Measurements from ENCODE around the gene USP25. TPM values are rescaled to one million over a fixed set of nuclear protein-coding genes. Genes with fewer than 3 reads are reported as not detected.

Gene USP25
- total RNA-seq, 1 donor from 2014 or later = 53.6 TPM

DNA sequence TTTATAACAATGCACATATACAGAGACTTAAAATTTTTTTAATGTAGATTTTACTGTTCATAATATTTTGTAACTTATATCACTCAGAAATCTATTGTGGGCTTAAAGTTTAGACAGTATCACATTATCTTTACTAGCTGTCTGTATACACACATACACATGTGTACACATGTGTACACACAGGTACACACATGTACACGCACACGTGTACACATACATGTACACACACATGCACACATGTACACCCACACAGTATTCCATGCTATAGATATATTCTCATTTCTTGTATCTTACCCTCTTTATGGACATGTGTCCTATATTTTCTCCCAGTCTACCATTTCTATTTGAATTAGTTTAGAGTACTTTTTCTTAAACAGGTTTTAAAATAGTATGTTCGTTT is 123.3 kb downstream of the USP25 start:
- no peak for DNase-seq (ENCODE audit: low read depth)

DNA sequence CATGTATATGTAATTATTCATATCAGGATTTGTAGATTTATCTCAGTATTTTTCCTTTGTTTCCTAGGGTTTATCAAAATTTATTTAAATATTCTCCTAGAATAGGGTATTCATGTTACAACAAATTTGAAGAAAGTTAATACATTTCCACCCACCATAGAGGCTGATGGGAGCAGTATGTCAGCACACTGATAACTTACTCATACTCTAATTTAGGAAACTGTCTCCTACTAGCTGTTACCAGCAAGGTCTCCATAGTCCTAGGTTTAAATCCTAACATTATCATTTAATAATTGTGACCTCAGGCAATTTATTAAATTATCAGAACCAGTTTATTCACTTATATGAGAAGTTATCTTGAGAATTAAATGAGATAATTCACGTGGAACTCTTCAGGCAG is 127.0 kb downstream of the USP25 start:
- DNase-seq (ENCODE audit: low read depth) = no peak

DNA sequence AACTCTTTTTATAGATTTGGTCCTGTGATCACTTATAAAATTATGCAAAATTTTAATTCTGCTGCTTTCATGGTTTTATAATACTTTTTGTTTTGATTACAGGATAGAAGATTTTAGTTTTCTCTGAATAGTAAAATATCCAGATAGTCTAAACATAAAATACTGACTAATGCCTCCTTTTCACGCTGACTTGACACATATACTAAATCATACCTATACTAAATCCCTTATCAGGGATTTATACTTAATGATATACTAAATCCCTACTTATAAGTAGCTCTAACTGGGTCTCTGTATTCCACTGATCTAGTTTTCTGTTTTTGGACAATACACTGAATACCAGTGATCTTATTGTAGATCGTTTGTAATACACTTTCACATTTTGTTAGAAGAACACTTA is 128.0 kb downstream of the USP25 start:
- DNase-seq (ENCODE audit: low read depth) = no peak

DNA sequence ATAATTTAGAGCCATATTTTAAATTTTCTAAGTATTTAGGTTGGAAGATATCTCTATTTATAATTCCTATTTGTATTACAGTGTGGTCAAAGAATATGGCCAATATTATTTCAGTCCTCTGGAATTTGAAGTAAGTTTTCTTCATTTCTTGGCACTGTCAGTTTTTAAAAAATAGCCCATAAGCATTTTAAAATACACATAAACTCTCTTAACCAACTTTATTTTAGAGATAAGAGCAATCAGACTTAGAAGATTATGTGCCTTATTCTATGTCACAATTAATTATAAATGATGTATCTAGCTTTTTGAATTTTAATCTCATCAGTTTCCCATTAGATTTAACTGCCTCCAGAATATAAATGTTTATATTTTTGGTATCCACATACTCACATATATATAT is 130.8 kb downstream of the USP25 start:
- DNase-seq (ENCODE audit: low read depth) = no peak

DNA sequence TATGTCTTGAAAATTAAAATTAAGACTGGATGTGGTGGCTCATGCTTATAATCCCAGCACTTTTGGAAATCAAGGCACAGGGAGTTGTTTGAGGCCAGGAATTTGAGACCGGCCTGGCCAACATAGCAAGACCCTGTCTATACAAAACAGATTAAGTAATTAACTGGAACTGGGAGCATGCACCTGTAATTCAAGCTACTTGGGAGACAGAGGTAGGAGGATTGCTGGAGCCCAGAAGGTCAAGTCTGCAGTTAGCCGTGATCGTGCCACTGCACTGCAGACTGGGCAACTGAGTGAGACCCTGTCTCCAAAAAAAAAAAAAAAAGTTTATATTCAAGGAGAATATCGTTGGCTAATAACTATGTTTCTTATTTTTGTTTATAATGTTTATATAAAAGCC is 139.2 kb downstream of the USP25 start:
- no peak for DNase-seq (ENCODE audit: low read depth)

DNA sequence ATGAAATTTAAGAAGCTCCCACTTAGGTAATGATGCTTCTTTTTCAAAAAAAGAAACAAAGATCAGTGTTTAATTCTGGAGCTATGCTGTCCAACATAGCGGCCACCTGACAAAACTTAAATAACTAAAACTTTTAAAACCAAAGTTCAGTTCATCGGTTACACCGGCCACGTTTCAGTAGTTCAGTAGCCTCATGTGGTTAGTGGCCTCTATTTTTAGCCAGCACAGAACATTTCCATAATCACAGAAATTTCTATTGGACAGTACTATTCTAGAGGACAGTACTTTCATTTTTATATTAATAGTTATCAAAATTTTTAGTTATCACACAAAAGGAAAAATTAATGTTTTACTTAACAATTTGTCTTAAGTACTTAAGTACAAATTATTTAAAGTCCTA is 141.0 kb downstream of the USP25 start:
- DNase-seq (ENCODE audit: low read depth) = peak; percentile 7

DNA sequence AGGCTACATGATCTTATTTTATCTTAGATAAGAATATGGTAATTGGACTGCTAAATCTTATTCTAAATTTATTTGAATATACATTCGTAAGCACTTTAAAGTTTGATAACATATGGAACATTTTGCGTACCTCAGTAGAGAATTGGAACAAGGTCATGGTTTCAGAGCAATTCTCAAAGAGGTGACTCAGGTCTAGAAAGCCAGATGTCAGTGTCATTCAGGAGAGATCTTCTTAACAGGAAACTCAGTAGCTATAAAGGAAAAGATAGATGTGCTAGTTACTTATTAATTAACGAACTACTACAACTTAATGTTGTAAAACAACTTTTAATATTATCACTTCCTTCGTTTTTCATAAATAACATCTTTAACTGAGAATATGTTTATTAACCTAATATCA is 142.5 kb downstream of the USP25 start:
- DNase-seq (ENCODE audit: low read depth) = peak; percentile 67

DNA sequence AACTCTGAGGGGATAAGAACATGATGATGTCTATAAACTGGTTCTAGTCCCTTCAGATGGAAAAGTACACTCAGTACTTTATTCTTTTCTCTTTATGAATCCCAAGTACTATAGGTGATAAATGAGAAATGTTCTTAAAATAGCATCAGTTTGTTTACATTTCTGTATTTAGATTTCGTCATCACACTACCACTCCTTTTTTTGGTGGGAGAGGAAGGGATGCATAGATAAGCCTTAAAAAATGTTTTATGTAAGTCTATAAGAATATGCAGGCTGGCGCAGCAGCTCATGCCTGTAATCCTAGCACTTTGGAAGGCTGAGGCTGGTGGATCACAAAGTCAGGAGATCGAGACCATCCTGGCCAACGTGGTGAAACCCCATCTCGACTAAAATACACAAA is 144.8 kb downstream of the USP25 start:
- DNase-seq (ENCODE audit: low read depth) = no peak

DNA sequence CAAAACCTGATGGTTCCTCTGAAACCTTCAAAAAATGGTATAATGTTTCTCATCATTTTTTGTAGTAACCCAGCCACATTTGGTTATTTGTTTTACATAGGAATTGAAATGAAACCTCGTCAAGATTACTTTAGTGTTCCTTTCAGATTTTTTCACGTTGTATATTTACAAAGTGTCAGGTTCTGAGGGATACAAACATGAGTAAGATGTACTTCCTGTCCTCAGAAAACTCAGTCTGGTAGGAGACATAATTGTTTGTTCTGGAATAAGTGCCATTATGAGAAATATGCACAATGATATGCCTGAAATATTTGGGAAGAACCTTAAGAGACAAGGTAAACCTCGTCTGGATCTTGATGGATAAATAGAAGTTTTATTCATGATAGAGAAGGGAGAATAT is 145.5 kb downstream of the USP25 start:
- no peak for DNase-seq (ENCODE audit: low read depth)

DNA sequence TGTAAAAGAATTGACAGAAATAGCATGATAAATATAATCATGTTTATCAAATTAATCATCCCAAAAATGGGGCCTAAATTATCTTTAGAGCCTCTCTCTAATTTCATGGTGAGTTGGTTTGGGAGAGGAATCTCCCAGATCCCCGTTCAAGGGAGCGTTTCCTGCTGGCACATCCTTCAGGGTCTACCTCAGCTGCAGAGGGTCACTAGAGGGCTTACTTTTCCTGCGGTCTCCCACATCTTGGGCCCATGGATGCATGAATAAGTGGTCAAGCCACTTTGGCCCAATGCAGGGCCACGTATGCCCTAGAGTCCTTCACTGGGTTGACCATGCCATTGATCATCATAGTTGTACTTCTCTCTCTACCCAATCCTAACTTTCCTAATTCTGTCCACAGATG is 164.1 kb downstream of the USP25 start:
- DNase-seq (ENCODE audit: low read depth) = no peak

DNA sequence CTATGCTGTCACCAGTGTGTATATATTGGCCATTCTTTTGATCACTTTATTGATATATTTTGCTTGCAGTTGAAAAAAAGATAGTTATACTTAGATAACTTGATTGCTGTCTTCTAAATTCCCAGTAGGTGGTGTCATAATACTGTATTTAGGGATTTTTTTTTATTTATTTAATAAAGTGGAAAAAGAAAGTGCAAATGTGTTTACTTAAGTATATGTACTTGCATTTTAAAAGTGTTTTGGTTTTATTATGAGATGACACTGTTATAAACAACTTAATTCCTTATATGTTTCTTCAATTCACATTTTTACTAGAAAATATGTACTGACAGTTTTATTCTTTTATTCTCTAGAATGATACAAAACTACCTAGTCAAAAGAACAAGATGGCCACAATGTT is 164.8 kb downstream of the USP25 start:
- DNase-seq (ENCODE audit: low read depth) = peak; percentile 44

DNA sequence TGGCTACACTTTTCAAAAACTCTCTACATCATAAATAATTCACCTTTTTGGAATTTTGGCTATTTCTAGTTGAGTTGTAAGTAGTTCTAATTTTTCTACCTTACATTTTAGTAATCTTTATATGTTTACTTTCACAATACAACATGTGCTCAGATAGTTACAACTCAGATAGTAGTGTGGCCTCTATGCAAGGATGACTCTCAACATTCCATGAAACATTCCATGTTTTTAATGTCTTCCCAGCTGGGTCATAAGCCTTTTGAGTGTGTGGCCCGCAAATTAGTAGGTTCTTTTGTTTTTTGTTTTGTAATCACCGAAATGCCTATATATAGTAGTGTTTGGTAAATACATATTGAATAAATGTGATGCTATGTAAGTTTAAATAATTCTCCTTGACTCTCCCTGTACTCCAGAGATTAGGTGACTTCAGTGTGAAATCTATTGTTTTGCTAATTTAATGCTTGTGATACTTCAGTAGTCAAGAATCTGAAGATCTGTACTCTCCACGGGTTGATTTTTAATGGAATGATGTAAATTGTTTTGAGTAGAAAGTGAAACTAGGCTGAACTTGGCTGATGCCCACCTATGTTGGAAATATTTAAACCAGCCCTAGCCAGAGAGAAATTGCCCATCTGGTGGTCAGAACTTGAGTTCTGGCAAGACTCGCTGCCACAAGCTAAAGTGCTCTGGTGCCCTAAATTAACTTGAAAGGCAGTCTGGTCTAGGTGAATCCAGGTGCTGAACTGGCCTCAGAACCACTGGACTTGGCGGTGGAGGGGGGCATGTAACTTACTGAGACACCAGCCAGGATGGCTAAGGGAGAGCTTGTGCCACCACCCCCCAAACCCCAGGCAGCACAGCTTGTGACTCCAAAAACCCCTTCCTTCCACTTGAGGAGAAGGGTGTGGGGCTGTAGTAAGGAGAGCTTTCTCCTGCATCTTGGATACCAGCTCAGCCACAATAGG is 165.6 kb downstream of the USP25 start:
- peak; percentile 9 for DNase-seq (ENCODE audit: low read depth)

DNA sequence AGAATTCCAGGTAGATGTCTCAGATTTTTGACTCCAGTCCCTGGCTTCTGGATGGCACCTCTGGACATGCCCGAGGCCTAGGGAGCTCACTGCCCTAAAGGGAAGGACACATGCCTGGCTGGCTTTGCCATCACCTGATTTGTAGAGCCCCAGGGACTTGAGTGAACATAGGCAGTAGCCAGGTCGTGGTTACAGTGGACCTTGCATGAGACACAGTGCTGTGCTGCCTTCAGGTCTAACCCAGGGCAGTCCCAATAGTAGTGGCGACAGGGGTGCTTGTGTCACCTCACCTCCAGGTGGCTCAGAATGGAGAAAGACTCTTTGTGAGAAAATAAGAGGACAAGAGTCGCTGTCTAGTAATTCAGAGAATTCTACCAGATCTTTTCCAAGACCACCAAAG is 166.7 kb downstream of the USP25 start:
- no peak for DNase-seq (ENCODE audit: low read depth)

DNA sequence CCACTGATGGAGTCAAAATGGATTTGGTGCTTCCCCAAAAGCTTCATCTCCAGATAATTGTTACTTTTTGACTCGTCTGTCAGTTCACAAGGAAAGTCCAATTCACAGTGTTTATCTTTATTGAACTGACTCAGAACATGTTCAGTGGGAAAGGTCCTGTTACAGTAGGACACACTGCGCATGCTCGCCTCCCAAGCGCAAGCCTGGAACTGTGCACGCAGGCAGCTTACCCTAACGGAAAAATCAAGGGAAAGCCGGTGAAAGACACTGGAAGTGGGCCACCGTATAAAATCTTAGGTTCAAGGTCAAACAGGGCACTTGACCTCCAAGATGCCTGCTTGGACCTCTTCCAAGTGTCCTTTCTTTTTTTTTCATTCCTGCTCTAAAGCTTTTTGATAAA is 174.6 kb downstream of the USP25 start:
- no peak for DNase-seq (ENCODE audit: low read depth)

DNA sequence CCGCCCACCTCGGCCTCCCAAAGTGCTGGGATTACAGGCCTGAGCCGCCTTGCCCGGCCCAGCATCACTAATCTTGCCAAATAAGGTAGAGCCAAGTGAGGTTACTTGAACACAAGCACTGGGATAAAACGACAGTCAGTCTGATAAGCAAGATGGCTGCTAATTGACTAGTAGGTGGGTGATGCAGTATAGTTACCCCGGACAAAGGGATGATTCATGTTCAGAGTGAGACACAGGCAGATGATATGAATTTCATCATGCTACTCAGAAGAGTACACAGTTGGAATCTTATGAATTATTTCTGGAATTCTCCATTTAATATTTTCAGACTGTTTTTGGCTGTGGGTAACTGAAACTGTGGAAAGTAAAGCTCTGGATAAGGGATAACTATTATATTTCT is 178.4 kb downstream of the USP25 start:
- no peak for DNase-seq (ENCODE audit: low read depth)

DNA sequence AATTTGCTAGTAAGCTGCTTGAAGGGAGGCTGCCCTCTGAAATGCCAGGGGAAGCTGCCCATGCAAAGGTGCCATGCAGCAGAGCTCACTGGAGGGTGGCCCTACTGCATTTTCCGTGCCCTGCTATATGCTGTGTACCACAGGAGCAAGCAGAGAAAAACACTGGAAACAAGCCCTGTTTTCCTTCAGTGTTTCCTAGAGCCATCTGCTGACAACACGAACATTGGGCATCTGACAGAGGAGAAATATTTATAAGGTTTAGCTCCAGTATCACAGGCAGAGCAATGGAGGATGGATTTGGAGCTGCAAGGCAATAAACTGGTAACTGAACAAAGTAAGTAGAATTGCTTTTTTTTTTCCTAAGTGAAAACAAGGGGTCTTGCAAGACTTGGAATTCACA is 198.4 kb downstream of the USP25 start:
- peak; percentile 32 for DNase-seq (ENCODE audit: low read depth)

DNA sequence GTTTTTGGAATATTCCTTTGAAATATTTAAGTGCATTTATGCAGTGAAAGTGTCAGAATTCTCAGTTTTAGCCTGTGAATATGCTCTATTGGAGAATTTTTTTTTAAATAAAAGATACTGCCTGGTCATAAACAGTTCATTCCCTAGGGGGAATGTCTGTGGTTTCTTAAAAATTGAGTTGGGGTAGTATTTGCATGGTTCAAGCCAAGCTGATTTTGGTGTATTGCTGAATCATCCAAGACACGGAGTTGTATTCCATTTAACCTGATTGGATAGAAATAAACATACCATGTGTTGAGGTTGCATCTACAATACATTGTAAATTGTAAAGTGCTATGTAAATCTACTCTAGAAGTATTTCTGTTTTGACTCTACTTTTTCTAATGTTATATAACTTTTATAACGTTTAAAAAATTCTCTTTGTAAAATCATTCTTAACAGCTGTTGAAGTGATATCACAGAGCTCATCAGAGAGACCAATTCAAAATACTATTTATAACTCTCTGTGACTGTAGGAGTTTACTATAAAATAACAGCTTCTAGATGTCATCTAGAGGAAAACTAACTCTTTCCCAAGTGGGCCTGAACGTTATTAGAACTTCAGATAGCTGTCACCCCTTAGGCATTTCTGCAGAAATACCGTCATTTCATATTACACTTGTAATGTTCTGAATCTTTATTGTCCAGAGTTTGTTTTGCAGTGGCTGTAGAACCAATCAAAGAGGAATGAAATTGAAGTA is 199.1 kb downstream of the USP25 start:
- DNase-seq (ENCODE audit: low read depth) = peak; percentile 53

DNA sequence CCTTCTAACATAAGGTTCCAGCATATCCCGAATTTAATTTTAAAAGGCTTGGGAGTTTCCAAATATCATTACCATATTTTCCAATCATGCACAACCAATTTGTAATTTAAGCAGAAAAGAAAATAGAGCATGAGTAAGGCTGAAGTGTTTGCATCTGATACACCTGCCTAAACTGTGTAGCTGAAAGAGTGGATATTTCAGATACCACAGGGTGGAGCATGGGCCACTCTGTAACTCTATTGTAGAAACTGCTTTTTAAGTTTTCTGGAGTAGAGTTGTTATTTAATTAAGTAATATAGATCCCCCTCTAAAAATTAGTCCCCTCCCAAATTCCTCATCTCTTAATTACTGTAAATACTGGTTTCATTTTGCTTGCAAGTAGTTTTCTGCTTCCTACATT is 199.8 kb downstream of the USP25 start:
- no peak for DNase-seq (ENCODE audit: low read depth)

Data from myocyte (in vitro differentiated cells).